KG1 (cell line): Measurements from ENCODE around the gene ZNF653.
"Not testable (repeated sequence)": the region's sequence is repeated elsewhere in the genome, so short reads cannot be mapped to it uniquely, and the experiment has no call there.

Experiments
- DNase-seq: peaks from one replicate; lab custom pipeline; 2025; lab: John Stamatoyannopoulos, UW

The ZNF653 gene

DNA sequence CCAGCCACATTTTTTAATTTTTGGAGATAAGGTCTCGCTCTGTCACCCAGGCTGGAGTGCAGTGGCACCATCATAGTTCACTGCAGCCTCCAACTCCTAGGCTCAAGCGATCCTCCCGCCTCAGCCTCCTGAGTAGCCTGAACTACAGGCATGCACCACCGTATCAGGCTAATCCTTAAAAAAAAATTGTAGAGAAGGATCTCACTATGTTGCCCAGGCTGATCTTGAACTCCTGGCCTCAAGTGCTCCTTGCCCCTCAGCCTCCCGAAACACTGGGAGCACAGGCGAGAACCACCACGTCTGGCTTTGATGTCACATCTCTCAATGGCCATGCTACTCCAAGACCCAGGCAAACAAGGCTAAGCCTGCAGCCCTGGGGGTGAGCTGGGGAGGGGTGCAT, 49.0 kb downstream of the ZNF653 start:
- DNase-seq = no peak

DNA sequence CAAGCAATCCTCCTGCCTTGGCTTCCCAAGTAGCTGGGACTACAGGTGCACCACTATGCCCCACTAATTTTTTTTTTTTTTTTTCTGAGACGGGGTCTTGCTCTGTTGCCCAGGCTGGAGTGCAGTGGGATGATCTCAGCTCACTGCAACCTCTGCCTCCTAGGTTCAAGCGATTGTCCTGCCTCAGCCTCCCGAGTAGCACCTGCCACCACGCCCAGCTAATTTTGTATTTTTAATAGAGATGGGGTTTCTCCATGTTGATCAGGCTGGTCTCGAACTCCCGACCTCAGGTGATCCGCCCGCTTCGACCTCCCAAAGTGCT, 50.4 kb downstream of the ZNF653 start:
- not testable (repeated sequence) for DNase-seq

DNA sequence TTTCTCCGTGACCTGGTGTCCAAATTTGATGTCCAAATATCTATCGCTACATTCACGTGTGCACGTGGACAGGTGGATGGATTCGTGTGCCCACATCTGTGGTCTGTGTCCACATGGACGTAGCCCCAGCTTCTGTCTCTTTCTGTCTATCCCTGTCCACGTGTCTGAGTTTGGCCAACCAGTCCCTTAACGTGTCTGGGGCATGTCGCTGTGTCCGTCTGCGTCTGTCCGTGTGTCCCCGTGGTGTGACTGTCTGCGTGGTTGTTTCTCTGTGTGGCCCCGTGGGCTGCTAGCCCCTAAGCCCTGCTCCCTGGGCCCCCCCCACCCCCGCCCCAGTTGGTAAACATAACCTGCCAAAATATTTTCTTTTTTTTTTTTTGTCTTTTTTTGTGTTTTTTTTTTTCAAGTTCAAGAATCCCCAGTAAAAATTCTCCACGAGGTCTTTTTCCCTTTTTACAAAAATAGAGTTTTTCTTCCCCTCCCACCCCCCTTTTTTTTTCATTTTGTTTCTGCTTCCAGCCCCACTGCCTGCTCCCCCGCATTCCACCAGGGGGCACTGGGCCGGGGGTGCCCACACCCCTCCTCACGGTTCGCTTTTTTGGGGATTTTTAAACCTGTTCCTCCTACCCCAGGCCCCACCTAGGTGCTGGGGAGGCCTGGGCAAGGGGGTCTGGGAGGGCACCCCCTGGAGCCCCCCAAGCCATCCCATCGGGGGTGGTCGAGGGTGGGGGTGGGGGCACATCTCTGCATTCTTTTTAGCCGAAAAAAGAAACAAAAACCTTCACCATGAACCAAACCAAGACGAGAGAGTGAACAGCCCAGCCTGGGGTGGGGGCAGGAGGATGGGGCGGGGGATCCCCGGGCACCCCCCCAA, 51.9 kb downstream of the ZNF653 start:
- DNase-seq = no peak

DNA sequence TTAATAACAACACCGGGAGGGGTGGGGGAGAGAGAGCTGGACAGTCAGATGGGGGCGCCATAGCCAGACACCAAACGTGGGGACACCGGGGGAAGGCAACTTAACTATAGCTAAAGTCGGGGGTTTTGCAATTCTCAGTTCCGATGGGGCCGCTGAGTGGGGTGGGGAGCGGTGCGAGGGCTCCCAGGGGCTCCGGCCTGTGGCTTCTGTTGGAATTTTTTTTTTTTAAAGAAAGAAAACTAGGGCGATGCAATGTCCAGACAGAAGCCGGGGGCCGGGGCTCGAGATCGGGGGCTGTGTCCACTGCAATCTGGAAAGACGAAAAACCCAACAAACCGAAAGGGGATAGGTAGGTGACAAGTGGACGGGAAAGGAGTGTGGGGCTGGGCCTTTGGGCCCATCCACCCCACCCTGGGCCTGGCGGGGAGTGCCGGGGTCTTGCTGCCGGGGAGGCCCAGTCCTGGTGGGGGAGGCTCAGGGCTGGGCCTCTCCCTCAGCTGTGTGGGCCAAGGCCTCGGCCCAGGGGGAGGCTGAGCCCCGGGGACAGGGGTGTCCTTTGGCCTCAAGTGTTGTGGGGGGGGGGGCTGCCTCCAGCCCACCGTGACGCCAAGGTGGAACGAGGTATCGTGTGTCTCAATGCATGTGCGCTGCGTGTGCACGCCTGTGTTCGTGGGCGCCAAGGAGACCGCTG, 52.9 kb downstream of the ZNF653 start:
- no peak for DNase-seq

DNA sequence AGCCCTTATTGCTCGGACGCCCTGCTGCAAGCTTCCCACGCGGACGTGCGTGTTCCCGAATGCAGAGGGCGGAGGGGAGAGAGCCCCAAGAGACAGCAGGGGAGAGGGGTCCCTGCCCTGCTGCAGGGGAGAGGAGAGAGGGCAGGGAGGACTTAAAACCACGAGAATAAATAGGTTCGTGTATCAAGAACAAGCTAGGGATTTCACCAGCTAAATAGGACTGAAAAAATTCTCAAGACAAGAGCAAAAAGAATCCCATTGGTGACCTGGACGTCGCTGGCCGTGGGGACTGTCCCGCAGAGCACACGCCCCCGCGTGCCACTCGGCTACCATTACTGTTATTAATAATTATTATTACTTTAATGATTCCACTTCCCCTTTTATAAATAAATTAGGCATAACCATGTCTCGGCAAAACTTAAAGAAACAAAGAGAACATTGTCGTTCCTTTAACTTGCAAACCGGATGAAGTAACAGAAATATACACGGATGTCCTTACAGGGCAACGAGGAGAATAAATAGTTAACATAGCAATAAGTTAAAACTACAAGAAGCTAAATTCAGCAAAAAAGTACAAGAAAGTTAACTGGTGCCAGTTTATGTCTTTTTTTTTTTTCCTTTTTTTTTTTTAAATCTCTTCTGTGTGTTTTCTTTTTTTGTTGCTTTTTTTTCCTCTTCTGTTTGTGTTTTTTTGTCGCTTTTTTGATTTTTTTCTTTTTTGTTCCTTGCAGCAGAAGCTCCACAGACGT, 53.6 kb downstream of the ZNF653 start:
- DNase-seq = no peak

DNA sequence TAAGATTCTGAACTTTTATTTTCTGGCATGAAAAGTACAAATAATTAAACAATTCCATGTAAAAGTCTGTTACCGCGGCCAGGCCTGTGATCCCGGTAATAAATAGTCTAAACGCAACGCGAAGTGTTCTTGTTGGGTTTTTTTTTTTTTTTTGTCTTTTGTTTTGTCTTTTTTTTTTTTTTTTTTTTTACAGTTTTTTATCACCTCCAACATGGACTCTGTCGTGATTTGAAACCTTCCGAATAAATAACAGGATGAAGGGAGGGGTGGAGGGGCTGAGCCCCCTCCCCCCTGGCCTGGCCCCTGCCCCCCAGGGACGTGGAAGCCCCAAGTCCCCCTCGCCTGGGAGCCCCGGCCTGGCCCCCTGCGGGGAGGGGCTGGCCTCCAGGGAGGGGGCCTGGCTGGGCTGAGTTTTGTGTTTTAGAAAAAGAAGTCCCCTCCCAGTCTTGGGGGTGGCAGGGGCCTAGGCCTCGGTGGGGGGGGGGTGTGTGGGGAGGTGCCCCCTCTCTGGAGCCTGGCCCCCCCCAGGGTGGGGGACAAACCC, 54.2 kb downstream of the ZNF653 start:
- DNase-seq = no peak

DNA sequence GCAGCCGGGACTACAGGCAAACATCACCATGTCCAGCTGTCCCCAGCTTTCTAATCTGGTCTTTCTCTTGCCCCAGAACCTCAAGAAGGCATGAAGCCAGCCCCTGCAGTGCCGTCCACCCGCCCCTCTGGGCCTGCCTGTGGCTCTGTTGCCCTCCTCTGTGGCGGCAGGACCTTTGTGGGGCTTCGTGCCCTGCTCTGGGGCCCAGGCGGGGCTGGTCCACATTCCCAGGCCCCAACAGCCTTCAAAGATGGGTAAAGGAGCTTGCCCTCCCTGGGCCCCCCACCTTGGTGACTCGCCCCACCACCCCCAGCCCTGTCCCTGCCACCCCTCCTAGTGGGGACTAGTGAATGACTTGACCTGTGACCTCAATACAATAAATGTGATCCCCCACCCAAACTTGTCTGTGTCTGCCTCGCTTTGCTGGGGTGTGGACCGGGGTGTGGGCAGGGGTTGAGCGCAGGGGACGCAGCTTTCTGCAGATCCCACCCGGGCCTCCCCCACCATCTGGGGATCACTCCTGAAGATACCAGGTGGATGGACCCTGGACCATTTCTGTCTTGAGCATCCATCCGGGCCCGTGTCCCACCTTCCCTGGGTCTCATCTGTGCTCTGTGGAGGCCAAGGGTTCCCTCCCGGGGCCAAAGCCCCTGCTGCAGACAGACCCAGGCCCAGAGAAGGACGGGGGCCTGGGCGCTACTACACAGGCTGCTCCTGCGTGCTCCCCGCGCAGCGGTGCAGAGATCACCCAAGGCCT, 54.9 kb downstream of the ZNF653 start:
- no peak for DNase-seq

DNA sequence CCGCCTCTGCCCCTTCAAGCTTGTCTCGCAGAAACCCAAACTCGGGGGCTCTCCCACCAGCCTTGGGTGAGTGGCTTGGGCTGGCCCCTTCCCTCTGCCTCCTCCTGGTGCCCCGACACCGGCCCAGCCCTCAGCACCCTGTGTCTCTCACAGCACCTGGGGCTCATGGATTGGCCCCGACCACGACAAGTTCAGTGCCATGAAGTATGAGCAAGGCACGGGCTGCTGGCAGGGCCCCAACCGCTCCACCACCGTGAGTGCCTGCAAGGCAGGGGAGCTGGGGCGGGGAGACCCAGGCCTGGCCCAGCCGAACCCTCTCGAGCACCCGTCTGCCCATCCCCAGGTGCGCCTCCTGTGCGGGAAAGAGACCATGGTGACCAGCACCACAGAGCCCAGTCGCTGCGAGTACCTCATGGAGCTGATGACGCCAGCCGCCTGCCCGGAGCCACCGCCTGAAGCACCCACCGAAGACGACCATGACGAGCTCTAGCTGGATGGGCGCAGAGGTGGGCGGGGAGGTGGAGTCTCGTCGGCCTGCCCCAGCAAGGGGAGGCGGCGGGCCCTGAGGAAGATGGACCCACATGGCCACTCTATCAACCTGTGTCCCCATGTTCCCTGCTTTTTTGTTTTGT, 56.6 kb downstream of the ZNF653 start:
- no peak for DNase-seq

DNA sequence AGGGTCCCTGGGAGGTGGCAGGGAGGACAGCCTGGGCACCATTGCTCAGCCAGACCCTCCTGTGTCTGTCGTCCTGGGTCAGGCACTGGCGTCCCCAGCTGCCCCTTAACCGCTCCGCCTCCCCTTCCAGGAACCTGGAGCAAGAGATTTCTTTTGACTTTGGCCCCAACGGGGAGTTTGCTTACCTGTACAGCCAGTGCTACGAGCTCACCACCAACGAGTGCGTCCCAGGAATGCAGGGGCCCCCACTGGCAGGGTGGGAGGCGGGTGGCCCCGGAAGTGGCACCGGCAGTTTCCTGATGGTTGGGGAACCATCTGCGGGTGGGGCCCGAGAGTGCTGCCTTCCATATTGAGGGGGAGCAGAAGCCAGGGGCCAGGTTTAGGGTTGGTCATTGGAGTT, 57.2 kb downstream of the ZNF653 start:
- no peak for DNase-seq

DNA sequence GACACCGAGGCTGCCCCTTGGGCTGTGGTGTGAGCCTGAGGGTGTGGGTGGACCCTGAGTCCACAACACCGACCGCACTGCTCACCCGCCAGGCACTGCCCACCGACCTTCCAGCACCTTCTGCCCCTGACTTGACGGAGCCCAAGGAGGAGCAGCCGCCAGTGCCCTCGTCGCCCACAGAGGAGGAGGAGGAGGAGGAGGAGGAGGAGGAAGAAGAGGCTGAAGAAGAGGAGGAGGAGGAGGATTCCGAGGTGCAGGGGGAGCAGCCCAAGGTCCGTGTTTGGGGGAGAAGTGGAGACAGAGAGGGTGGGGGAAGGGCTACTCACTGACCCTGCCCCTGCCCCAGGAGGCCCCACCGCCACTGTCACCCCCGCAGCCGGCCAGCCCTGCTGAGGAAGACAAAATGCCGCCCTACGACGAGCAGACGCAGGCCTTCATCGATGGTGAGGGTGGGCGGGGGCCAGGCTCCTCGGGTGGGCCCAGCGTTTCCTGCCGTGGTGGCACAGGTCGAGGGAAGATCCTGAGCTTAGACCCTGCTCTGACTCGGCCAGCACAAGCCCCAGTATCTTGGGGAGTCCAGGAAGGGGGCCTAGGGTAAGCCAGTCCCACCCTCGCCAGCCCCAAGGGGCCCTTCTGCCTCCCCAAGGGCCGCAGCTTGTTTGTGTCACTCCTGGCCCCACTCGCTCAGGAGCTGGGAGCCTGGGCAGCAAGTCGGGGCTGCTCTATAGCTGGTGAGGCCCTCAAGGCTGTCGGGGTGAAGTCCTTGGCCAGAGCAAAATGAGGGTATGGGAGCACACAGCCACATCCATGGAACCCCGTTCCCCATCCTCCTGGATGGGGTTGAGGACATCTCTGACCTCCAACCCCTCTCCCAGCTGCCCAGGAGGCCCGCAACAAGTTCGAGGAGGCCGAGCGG, 58.0 kb downstream of the ZNF653 start:
- DNase-seq = no peak

DNA sequence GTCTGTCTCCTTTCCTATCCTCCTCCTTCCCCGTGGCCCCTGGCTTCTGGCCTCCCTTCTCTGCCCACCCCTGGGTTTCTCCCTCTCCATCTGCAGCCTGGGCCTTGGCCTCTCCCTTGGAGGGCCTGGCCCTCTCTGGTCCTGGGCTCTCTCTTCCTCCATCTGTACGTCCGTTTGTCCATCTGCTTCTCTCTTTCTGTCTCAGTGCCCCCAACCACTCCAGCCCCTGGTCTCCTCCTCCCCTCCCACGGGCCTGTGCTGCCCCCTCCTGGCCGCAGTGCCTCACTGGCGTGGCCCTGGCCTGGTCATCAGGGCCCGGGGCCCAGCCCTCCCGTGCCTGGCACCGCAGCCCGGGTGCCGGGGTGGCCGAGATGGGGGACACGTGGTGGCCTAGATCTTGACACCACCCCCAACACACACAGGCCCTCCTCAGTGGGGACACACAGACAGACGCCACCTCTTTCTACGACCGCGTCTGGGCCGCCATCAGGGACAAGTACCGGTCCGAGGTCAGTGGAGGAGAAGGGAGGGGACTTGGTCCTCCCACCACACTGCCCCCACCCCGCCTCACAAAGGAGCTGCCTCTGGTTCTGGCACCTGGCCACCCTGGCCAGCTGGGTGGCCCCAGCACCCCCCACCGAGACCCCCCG, 58.9 kb downstream of the ZNF653 start:
- DNase-seq = no peak

DNA sequence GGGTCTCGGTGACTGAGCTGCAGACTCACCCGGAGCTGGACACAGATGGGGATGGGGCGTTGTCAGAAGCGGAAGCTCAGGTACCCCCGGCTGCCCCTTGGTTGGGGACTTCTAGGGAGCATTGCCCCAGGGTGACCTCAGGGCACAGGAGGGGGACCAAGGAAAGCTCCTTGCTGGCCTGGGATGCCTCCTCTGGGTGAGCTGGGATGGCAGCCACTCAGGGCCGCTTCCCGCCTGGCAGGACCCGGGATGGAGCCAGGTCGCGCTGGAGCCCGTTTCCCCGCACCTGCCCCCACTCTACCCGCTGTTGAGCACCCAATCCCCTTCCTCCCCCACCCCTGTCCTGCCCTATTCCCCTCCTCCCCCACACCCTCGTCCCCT, 59.4 kb downstream of the ZNF653 start:
- DNase-seq = no peak

DNA sequence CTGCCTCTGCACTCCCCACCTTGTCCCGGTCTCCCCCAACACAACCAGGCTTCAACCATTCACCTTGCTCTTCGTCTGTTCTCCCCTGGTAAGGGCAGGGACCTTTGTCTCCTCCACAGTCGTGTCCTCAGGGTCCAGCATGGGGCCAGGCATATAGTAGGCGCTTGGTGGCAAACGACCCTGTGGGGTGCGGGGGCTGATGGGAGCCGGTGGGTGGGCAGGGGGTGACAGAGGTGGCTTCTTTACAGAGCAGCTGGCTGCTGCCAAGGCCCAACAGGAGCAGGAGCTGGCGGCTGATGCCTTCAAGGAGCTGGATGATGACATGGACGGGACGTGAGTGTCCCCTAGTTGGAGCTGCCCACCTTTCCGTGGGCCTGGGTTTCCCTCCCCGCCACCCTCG, 60.5 kb downstream of the ZNF653 start:
- DNase-seq = no peak

DNA sequence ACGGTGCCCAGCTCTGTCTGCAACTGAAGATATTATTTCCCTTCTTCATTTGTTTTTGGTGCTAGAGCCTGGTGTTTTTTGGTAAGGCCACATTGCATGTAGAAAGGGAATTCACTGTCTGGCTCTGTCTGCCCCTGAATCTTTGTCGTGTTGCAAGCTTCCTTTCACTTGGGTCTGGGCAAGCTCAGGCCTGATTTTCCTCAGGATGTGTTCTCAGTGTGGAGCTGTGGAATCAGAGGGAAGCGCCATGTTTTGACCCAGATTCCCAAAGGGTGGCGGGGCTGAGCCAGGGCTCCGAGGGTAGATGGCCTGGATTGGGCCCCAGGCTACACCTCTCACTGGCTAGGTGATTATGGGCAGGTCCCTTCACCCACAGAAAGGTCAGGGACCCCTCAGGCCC, 61.6 kb downstream of the ZNF653 start:
- DNase-seq = no peak

DNA sequence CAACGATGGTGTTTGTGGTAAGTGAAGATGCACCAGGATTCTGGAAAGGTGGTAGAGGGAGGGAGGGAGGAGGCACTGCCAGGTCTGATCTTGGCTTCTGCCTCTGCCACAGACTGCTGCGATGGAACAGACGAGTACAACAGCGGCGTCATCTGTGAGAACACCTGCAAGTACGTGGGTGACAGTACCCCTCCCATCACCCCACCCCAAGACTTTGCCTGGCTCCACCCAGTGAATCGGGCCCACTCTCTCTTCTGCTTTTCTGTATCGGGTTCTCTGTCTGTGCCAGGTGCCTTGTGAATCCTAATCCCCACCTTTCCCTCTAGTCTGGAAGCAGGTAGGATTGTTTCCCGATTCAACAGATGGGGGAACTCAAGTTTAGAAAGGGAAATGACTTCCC, 67.7 kb downstream of the ZNF653 start:
- DNase-seq = no peak

DNA sequence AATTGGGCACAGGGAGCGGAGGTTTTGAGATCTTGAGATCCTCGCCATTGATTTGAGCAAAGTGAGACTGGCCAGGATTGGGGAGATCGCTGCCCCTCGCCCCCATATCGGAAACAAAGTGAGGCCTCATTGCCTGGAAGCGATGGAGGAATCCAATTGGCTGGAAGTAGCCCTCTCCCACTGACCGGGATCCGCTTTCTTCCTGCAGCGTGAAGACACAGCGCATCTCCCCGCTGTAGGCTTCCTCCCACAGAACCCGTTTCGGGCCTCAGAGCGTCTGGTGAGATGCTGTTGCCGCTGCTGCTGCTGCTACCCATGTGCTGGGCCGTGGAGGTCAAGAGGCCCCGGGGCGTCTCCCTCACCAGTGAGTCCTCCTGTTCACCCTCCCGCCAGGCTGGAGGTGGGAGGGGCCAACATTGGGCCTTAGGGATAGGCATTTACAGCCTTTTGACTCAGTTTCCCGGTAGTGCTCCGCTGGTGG, 69.8 kb downstream of the ZNF653 start:
- DNase-seq = no peak

DNA sequence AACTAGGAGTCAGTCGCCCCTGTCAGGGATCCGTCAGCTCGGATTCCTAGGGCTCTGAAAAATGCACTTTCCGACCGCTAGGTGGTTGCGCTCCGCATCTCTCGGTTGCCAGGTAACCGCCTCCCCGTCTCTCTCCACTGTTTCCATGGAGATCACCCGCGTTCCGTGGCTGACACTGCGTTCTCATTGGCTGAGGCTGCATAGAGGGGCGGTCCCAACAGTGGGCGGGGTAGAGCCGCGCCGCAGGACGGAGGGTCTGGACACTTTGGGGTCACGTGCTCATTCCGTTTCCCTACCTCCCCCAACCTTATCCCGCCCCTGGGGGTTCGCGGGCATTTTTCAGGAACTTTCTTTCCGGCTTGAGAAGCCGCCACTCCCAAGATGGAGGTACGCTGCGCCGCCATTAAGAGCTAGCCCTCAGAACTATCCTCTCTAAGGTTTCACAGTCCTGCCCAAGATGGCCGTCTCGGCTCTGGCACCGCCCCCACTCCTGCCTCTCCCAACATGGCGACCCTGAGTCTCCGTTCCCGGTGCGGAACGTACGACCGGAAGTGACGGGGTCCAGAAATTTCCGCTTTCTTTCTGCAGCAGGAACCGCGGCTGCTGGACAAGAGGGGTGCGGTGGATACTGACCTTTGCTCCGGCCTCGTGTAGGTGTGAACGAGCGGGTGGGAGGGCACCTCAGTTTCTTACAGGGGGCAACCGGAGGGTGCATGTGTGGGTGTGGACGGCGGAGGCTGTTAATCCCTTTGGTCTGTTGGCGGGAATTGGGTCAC, 70.4 kb downstream of the ZNF653 start, which contains the start of the genes ODAD3 and PRKCSH:
Gene ODAD3 (minus strand): TSS at position 65 of the 776 bp plus-strand sequence. CDS start 105 bp downstream, outside the sequence.
Gene PRKCSH (plus strand): TSS at position 579 of the 776 bp plus-strand sequence. CDS start 483 bp downstream, outside the sequence.
- DNase-seq = peak; percentile 97

DNA sequence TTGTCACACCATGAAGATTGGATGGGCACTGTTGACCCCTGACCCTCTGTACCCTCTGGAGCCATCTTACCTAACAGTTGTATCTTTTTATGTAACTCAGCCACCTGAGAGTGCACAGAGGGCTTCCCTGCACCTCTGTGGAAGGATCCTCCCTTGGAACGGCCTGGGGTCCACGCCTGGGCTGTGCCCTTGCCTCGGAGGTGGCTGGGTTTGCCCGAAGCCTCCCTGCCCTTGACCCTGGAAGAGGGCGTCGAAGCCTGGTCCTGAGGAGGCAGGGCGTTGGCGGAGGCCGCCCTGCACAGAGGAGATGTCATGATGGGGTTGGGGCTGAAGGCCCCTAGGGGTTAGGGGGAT, 71.0 kb downstream of the ZNF653 start:
- DNase-seq = no peak

DNA sequence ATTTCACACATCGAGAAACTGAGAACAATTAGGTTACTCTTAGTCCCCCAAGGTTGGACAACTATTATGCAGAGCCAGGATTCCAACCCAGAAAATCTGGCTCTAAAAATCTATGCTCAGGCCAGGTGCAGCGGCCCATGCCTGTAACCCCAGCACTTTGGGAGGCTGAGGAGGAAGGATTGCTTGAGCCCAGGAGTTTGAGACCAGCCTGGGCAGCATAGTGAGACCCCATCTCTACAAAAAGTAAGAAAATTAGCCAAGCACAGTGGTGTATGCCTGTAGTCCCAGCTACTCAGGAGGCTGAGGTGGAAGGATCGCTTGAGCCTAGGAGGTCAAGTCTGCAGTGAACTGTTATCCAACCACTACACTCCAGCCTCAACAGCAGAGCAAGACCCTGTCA, 72.1 kb downstream of the ZNF653 start:
- DNase-seq = not testable (repeated sequence)
